H1 (cell line): Measurements from ENCODE around the gene ARHGEF18.

Source experiments
- BACH1 ChIP-seq: IDR thresholded peaks from 2 replicates; pipeline ENCODE4 v1.6.1; 2012; ENCODE audit warnings: low read length, improper control_type of control experiment
- BRCA1 ChIP-seq: IDR thresholded peaks from 2 replicates; pipeline ENCODE4 v1.6.1; 2012; ENCODE audit warnings: low read depth, low read length, improper control_type of control experiment
- MAFK ChIP-seq: IDR thresholded peaks from 2 replicates; pipeline ENCODE4 v1.6.1; 2012; ENCODE audit warnings: low read depth, mild to moderate bottlenecking, improper control_type of control experiment, low read length
- NRF1 ChIP-seq: IDR thresholded peaks from 2 replicates; pipeline ENCODE4 v1.6.1; 2011; ENCODE audit warnings: mild to moderate bottlenecking, low read depth, low read length, improper control_type of control experiment
- POLR2A ChIP-seq, 2 experiments: IDR thresholded peaks; 1 replicate in 1 of 2; 2 replicates in 1 of 2; pipeline ENCODE4 v1.6.1; 2011; ENCODE audit warnings: low read depth in 2 of 2, low read length in 2 of 2, mild to moderate bottlenecking in 2 of 2; ENCODE audit errors: control extremely low read depth in 1 of 2
- POLR2AphosphoS5 ChIP-seq: IDR thresholded peaks from 2 replicates; pipeline ENCODE4 v1.6.1; 2011; ENCODE audit warnings: low read depth, low read length
- RAD21 ChIP-seq, 2 experiments: IDR thresholded peaks in 1 of 2; conservative IDR thresholded peaks in 1 of 2; 2 replicates each; pipeline ENCODE4 v1.6.1; 2011; ENCODE audit warnings: low read depth in 2 of 2, low read length in 2 of 2, improper control_type of control experiment in 1 of 2, inconsistent platforms in 1 of 2, mild to moderate bottlenecking in 1 of 2, moderate library complexity in 1 of 2
- SAP30 ChIP-seq: fragments of 300-600 bp; sonication (generic); IDR thresholded peaks from 2 replicates; pipeline ENCODE4 v1.7.1; 2012; ENCODE audit warnings: low read length, moderate library complexity, mild to moderate bottlenecking, inconsistent platforms; ENCODE audit not compliant: insufficient read depth, insufficient replicate concordance
- SIN3A ChIP-seq, 2 experiments: IDR thresholded peaks in 1 of 2; conservative IDR thresholded peaks in 1 of 2; 2 replicates each; pipeline ENCODE4 v1.6.1; 2011 to 2012; ENCODE audit warnings: low read length in 2 of 2, improper control_type of control experiment in 1 of 2, low read depth in 1 of 2, mild to moderate bottlenecking in 1 of 2
- TAF7 ChIP-seq: optimal IDR thresholded peaks from 2 replicates; pipeline ENCODE3; 2011; ENCODE audit warnings: low read depth, mild to moderate bottlenecking, inconsistent platforms, low read length, moderate library complexity, borderline replicate concordance
- ZNF274 ChIP-seq: IDR thresholded peaks from 2 replicates; pipeline ENCODE4 v1.7.0; 2012; ENCODE audit warnings: low read length, borderline replicate concordance; ENCODE audit errors: extremely low read depth
- TF ChIP-seq, protein P1 (sequence below), 3 experiments: IDR thresholded peaks; 1 replicate in 2 of 3; 2 replicates in 1 of 3; pipeline versions ENCODE4 v1.5.1 to v1.6.1; 2011; ENCODE audit warnings: low read length in 3 of 3, mild to moderate bottlenecking in 3 of 3, inconsistent platforms in 2 of 3, low read depth in 1 of 3, moderate library complexity in 1 of 3; ENCODE audit not compliant: insufficient read depth in 1 of 3; ENCODE audit errors: control extremely low read depth in 1 of 3

DNA sequence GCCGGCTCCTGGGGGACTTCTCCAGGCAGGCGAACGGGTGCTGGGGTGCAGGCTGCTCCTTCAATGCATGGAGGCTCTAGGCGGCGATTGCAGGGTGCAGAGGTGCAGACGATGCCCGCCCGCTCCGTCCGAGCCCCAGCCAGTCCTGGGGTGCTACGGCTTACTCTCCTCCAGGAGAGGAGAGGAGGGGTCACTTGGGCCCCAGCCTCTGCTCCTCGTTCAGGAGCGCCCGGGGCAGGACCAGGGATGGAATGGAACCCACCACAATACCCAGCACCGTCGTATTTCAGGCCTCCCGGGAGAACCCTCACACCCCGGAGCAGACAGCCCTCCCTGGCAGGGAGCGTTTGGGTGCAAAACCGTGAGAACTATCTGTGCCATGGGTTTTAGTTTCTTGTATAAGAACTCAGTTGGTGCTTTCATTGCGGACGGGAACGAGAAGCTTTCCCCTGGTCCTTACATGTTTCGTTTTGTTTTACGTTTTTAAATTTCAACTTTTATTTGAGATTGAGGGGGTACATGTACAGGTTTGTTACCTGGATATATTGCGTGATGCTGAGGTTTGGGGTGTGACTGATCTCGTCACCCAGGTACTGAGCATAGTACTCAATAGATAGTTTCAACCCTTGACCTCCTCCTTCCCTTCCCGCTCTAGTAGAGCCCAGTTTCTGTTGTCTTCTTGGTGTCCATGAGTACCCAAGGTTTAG is 46.8 kb downstream of the ARHGEF18 start:
- no peak for TF ChIP-seq BACH1
- no peak for TF ChIP-seq RAD21 (IDR thresholded peaks at IDR 0.05 in 1 of 2, conservative IDR thresholded peaks at IDR 0.05 in 1 of 2; ENCODE audit: low read depth in 2 of 2, low read length in 2 of 2)
- no peak for TF ChIP-seq MAFK
- no peak for TF ChIP-seq ZNF274
- TF ChIP-seq, protein P1, sequence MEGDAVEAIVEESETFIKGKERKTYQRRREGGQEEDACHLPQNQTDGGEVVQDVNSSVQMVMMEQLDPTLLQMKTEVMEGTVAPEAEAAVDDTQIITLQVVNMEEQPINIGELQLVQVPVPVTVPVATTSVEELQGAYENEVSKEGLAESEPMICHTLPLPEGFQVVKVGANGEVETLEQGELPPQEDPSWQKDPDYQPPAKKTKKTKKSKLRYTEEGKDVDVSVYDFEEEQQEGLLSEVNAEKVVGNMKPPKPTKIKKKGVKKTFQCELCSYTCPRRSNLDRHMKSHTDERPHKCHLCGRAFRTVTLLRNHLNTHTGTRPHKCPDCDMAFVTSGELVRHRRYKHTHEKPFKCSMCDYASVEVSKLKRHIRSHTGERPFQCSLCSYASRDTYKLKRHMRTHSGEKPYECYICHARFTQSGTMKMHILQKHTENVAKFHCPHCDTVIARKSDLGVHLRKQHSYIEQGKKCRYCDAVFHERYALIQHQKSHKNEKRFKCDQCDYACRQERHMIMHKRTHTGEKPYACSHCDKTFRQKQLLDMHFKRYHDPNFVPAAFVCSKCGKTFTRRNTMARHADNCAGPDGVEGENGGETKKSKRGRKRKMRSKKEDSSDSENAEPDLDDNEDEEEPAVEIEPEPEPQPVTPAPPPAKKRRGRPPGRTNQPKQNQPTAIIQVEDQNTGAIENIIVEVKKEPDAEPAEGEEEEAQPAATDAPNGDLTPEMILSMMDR (IDR thresholded peaks at IDR 0.05; ENCODE audit: control extremely low read depth in 1 of 3, insufficient read depth in 1 of 3, low read depth in 1 of 3, low read length in 3 of 3) = no peak
- TF ChIP-seq POLR2A (IDR thresholded peaks at IDR 0.05; ENCODE audit: control extremely low read depth in 1 of 2, low read depth in 2 of 2, low read length in 2 of 2) = no peak; a peak in 1 of 3 replicates
- TF ChIP-seq NRF1 = no peak
- TF ChIP-seq SIN3A (conservative IDR thresholded peaks at IDR 0.05 in 1 of 2, IDR thresholded peaks at IDR 0.05 in 1 of 2; ENCODE audit: low read depth in 1 of 2, low read length in 2 of 2) = no peak
- no peak for TF ChIP-seq BRCA1
- TF ChIP-seq TAF7 = no peak
- TF ChIP-seq SAP30 = no peak
- TF ChIP-seq POLR2AphosphoS5 = no peak
